HG03521 (cell line): ENCODE measurements around the gene SEPTIN8.

ENCODE experiments used
- ATAC-seq: cut with Tn5 transposase; IDR thresholded peaks from one replicate; pipeline ENCODE4 v1.9.1; 2021; ENCODE audit warnings: mild to moderate bottlenecking, moderate library complexity; ENCODE audit not compliant: unreplicated experiment

SEPTIN8 gene

DNA sequence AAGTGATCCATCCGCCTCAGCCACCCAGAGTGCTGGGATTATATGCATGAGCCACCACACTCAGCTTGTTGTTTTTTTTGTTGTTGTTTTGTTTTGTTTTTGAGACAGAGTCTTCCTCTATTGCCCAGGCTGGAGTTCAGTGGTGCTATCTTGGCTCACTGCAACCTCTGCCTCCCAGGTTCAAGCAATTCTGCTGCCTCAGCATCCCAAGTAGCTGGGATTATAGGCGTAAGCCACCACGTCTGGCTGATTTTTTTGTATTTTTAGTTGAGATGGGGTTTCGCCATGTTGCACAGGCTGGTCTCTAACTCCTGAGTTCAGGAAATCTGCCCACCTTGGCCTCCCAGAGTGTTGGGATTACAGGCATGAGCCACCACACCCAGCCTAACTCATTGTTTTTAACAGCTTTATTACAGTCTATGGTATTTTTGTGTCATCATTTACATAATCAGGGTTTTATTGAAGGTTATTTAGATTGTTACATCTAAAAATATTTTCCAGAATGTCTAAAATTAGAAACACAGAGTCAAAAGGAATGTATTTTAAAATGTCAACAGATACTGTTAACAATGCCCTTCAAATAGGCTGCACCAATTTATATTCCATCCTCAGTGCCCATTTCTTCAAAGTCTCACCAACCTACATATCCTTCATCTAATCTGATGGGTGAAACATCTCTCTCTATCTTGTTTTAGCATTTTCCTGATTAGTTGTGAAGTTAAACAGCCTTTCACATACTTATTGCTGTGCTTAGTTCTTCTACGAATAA is 58.3 kb downstream of the SEPTIN8 start:
- no peak for ATAC-seq

DNA sequence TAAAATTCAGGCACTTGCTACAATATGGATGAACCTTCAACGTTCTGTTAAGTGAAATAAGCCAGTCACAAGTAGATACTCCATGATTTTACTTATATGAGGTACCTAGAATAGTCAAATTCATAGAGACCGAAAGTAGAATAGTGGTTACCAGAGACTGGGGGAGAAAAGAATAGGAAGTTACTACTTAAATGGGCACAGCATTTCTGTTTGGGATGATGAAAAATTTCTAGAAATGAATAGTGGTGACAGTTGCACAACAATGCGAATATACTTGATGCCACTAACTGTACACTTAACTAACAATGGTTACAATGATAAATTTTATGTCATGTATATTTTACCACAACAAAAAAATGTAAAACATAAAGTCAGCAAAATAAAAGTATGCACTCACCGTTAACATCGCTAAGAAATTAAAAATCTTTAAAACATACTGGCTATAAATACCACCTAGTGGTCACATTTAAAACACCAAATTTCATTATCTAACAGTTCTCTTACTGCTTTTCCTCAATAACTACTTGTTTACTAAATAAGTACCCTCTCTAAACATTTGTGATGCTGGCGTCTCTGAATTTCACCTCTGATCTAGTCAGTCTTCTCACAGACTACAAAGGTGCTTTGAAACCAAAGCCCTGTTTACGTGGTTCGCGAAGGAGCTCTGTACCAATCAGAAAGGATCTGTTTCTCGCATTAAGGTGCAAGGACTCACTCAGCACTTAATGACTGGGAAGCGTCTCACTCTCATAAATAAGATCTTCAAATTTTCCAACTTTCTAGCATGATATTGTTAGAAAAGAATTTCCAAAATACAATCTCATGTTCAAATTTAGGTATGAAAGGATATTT is 62.4 kb downstream of the SEPTIN8 start:
- ATAC-seq = no peak

DNA sequence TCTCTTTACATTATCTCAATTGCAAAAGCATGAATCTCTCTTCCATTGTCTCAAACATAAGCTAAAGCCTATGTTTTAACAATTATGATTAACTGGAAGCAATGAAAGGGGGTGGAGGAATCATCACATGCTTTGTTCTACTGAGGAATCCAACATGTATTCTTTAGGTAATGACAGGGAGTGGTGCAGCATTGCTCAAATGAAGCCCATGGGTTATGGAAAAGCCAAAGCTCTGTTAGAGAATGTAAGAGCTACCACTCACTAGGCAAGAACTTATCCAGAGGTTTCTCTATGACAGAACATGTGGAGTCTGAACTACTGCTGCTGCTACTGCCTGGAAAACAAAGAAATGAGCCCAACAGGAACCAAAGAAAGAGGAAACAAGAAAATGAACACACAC is 68.4 kb downstream of the SEPTIN8 start:
- ATAC-seq = no peak

DNA sequence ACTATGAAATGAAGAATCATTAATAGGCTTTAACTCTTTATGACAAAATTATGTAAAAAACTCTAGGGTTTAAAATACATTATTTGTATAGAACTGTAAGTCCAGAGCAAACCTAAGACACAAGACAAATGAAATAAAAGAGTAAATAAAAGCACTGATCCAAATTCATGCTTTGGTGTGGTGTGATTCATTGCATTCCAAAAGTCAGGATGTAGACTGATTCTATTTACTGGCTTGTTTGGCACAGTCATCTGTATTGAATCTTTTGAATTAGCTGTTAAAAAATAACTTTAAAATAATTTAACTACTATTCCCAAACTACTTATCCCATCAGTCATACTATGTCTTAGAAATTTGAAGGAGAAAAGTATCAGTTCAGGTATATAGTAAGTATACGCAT is 72.2 kb downstream of the SEPTIN8 start:
- no peak for ATAC-seq
